Activated CD8-positive, alpha-beta memory T cell treated with anti-CD3 and anti-CD28 coated beads, Interleukin-2, amount 10 ng/mL, durations not matched to agents 7 days and 5 days (primary cell): ENCODE data around the gene NAA30. TPM values are rescaled to one million over a fixed set of nuclear protein-coding genes. Genes with fewer than 3 reads are reported as not detected.

ENCODE experiments used
- total RNA-seq, 2 experiments: library from RNA; stranded (reverse); gene quantifications; one replicate each; pipeline ENCODE4 v1.2.3, GENCODE V29; 2021

NAA30 gene
- total RNA-seq, 2 experiments from 2014 or later: 14.8 to 19.4 TPM

Other genes starting within 250 kb of the NAA30 start
- 10 to 100 TPM; 57.0 to 69.8 TPM for gene EXOC5, start 121.7 kb upstream of the NAA30 start, total RNA-seq
- gene AP5M1, start 121.6 kb upstream of the NAA30 start, total RNA-seq: 10 to 100 TPM; 38.5 to 49.6 TPM
- gene CCDC198, start 103.3 kb downstream of the NAA30 start, total RNA-seq: not detected